Thyroid gland (tissue), 4 donors: ENCODE results near the gene RAI14. TPM values are rescaled to one million over a fixed set of nuclear protein-coding genes. Genes with fewer than 3 reads are reported as not detected.
"Not testable (repeated sequence)": the region's sequence is repeated elsewhere in the genome, so short reads cannot be mapped to it uniquely, and the experiment has no call there.

Experiments used
- DNase-seq, 2 donors: peaks; one replicate each; pipeline ENCODE4 v3.0.0-alpha.2; 2019
- H3K27ac ChIP-seq, 3 donors: fragments of 200-600 bp; sonication (generic); 1 replicate in 2 of 3; 2 replicates in 1 of 3; pipeline ENCODE4 v1.5.1; 2016 to 2019; ENCODE audit warnings: mild to moderate bottlenecking in 1 of 3, moderate library complexity in 1 of 3
- H3K27me3 ChIP-seq: fragments of 200-600 bp; sonication (generic); one replicate; pipeline ENCODE4 v1.5.1; 2019
- H3K36me3 ChIP-seq, 2 donors: fragments of 200-600 bp; sonication (generic); one replicate each; pipeline ENCODE4 v1.5.1; 2016 to 2019
- H3K4me1 ChIP-seq, 2 donors: fragments of 200-600 bp; sonication (generic); one replicate each; pipeline ENCODE4 v1.5.1; 2017 to 2019
- H3K4me3 ChIP-seq, 3 donors: fragments of 200-600 bp; sonication (generic); replicated peaks in 1 of 3; 1 replicate in 2 of 3; 2 replicates in 1 of 3; pipeline ENCODE4 v1.5.1; 2016; ENCODE audit warnings: mild to moderate bottlenecking in 1 of 3
- H3K9me3 ChIP-seq: fragments of 200-600 bp; sonication (generic); one replicate; pipeline ENCODE4 v1.5.1; 2017
- CTCF ChIP-seq, 6 experiments: fragments of 200-600 bp in 3 of 6; fragments of 450-650 bp in 3 of 6; sonication (generic) in 3 of 6; IDR thresholded peaks; one replicate each; pipeline ENCODE4 v1.5.1; 2016 to 2019; ENCODE audit warnings: antibody characterized with exemption in 6 of 6, mild to moderate bottlenecking in 2 of 6, inconsistent platforms in 1 of 6, moderate library complexity in 1 of 6
- POLR2A ChIP-seq, 2 donors: fragments of 450-650 bp; IDR thresholded peaks; one replicate each; pipeline ENCODE4 v1.6.1; 2017; ENCODE audit warnings: antibody characterized with exemption in 2 of 2, mild to moderate bottlenecking in 2 of 2, moderate library complexity in 1 of 2
- WGBS, 2 donors: methylation state at CpG; one replicate each; pipeline ENCODE4 v1.1.5; 2017; 5-methylcytosine and 5-hydroxymethylcytosine counted together
- intact Hi-C: fragments of 100-400 bp; cut with DNase I; formaldehyde crosslinking; loops from one replicate; pipeline ENCODE4 v1.15.1; 2023
- total RNA-seq, 4 donors: library from RNA; depleted of rRNA; stranded (reverse); fragments of >200 nt; gene quantifications; one replicate each; pipeline ENCODE4 v1.2.3, GENCODE V29; 2016

RAI14 gene
- total RNA-seq, 4 donors from 2014 or later = 16.9 to 23.5 (median 20.8) TPM

DNA sequence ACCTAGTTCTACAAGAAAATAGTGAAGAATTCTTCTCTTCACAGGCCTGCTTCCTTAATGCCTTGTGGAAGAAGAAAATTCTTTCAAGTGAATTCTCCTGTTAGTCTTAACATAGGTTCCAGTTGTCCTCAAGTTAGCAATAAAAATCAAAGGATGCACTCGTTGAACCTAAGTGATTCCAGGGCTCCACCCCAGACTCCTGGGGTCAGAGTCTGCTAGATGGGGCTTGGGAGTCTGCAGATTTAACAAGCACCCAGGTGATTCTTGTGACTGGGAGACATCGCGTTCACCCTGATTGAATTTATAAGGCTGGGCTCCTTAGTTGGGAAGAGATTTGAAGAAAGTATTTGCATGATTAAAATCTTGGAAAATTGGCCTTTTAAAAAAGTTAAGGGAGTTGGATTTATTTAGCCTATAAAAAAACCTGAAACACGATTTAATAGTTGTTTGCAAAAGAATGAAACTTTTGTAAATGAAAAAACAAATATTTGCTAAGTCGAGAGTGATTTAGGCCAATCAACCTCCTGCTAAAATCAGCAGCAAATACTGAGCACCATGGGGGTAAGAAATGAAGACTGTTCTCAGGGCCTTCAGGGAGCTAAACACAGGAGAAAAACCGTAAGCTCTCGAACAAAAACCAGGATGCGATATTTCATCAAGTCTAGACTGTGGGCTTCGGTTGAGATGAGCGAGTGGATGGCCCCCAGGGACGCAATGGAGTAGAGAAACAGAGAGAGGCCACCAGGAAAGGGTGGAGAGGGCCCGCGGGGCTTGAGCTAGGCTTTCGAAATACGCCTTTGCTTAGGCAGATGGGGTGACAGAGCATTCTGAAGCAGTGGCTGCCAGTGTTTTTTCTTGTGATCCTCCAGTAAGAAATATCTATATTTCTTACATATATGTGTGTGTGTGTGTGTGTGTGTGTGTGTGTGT lies 95.9 kb downstream of the RAI14 start:
- H3K27ac ChIP-seq = no peak overlapping the region
- H3K36me3 ChIP-seq = no peaks in the 10 kb centered on the region
- TF ChIP-seq CTCF (IDR thresholded peaks at IDR 0.05) (no peak), POLR2A (IDR thresholded peaks at IDR 0.05) (no peak)
- no peaks in the 10 kb centered on the region for H3K9me3 ChIP-seq
- peaks cover 9 to 12% of the 10 kb centered on the region in 2 donors for H3K4me1 ChIP-seq
- 86 to 87% methylated on average over 15 of the region's 15 CpGs for WGBS, 2 donors
- DNase-seq = no peak
- intact Hi-C loops = no loop called here
- no peak overlapping the region for H3K4me3 ChIP-seq
- no peaks in the 10 kb centered on the region for H3K27me3 ChIP-seq

- H3K4me3 ChIP-seq, H3K9me3 ChIP-seq, H3K27ac ChIP-seq, H3K36me3 ChIP-seq, DNase-seq, H3K27me3 ChIP-seq, intact Hi-C loops: not testable (repeated sequence)
- peaks cover 9 to 12% of the 10 kb centered on the region in 2 donors for H3K4me1 ChIP-seq
- 89 to 93% methylated on average over 2 of the region's 2 CpGs for WGBS, 2 donors
These were observed 97.1 kb downstream of the RAI14 start for GRCh38 chr5:34753236-34753635.

DNA sequence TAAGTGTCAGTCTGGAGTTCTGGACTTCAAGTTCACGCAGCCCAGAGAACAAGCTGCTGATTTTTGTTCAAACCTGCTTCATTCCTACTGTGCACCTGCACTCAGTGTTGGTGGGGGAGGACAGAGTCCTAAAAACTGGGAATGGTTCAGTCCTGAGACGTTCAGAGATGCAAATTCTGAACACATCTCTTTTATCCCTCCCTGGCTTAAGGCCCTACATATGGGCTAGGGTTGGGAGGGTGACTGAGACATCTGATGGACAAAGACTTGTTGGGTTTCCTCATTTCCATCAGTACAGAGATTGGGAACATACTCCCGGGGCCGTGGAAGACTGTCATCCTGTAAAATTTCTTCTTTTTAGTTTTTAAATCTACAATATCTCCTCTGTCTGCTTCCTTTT lies 99.8 kb downstream of the RAI14 start:
- Histone ChIP-seq H3K27ac (no peak overlapping the region), H3K27me3 (no peaks in the 10 kb centered on the region), H3K9me3 (no peaks in the 10 kb centered on the region), H3K4me1 (no peaks in the 10 kb centered on the region), H3K4me3 (no peak overlapping the region), H3K36me3 (no peaks in the 10 kb centered on the region)
- TF ChIP-seq CTCF (IDR thresholded peaks at IDR 0.05) = no peak
- TF ChIP-seq POLR2A (IDR thresholded peaks at IDR 0.05) = no peak
- 86 to 97% methylated on average over 4 of the region's 4 CpGs for WGBS, 2 donors
- DNase-seq = no peak
- intact Hi-C loops = no loop called here

DNA sequence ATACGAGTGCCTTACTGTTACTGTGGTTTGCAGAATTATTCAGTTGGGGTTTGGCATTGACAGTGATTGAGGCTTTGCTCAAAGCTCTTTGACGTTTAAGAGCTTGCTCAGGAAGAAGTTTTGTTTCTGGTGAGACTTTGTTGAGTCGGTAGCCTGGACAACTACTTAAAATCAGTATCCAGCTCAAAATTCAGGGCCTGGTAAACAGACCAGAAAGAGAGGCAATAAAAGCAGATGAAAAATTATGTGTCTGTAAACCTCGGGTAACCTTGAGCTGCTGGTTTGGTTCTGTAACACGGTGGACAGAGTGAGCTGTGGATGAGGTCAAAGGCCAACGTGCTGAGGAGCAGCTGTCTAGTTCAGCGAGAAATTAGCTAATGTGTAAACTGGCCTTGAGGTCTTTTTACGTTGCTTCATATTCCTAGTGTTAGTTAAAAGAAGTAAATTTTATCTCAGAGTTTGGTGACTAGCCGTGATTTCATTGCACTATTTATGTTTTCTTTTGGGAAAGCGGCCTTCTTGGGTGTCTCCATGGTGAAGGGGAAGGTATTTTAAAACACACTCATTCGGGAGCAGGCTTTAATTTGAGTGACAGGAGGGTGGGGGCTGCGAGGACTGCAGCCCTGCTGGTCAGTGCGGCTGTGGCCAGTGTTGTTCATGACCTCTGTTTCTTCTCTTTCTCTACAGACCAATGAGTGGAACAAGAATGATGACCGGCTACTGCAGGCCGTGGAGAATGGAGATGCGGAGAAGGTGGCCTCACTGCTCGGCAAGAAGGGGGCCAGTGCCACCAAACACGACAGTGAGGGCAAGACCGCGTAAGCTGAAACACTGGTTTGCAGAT lies 100.9 kb downstream of the RAI14 start:
- intact Hi-C loops = no loop called here
- no peak for DNase-seq
- 81 to 84% methylated on average over 20 of the region's 20 CpGs for WGBS, 2 donors

More for the DNA sequence above, 100.9 kb downstream of the RAI14 start:
- Histone ChIP-seq H3K4me1 (no peaks in the 10 kb centered on the region), H3K27me3 (no peaks in the 10 kb centered on the region), H3K36me3 (no peaks in the 10 kb centered on the region), H3K27ac (no peak overlapping the region), H3K4me3 (no peak overlapping the region), H3K9me3 (no peaks in the 10 kb centered on the region)
- TF ChIP-seq POLR2A (IDR thresholded peaks at IDR 0.05) = no peak
- no peak for TF ChIP-seq CTCF (IDR thresholded peaks at IDR 0.05)
